Esophagus muscularis mucosa (tissue), 4 donors: Measurements from ENCODE around the gene ZNF446.

ENCODE experiments used
- CTCF ChIP-seq, 3 experiments: fragments of 200-600 bp in 2 of 3; fragments of 450-650 bp in 1 of 3; sonication (generic) in 2 of 3; IDR thresholded peaks; one replicate each; pipeline ENCODE4 v1.5.1; 2017 to 2019; ENCODE audit warnings: antibody characterized with exemption in 3 of 3, mild to moderate bottlenecking in 2 of 3, moderate library complexity in 1 of 3
- EP300 ChIP-seq: sonication (generic); formaldehyde crosslinking; IDR thresholded peaks from one replicate; pipeline ENCODE4 v1.6.1; 2017; ENCODE audit warnings: antibody characterized with exemption
- POLR2A ChIP-seq: fragments of 450-650 bp; IDR thresholded peaks from one replicate; pipeline ENCODE4 v1.6.1; 2017; ENCODE audit warnings: antibody characterized with exemption, moderate library complexity, mild to moderate bottlenecking, low read depth
- POLR2AphosphoS5 ChIP-seq, 2 donors: sonication (generic); formaldehyde crosslinking; IDR thresholded peaks; one replicate each; pipeline ENCODE4 v1.6.1; 2017; ENCODE audit warnings: antibody characterized with exemption in 2 of 2

GRCh38 chr19:58428617-58429016 is 47.5 kb upstream of the ZNF446 start:
- TF ChIP-seq CTCF (IDR thresholded peaks at IDR 0.05) (no peak), POLR2A (no peak), EP300 (no peak), POLR2AphosphoS5 (IDR thresholded peaks at IDR 0.05) (no peak)
